Activated CD8-positive, alpha-beta T cell treated with anti-CD3 and anti-CD28 coated beads for 36 hours (primary cell): Measurements from ENCODE around the gene CCDC30. TPM values are rescaled to one million over a fixed set of nuclear protein-coding genes. Genes with fewer than 3 reads are reported as not detected.

ENCODE experiments used
- ATAC-seq: fragments of 200-7000 bp; cut with Tn5 transposase; one replicate; pipeline ENCODE4 v1.10.0; 2021; ENCODE audit warnings: mild to moderate bottlenecking, moderate library complexity
- CTCF ChIA-PET: fragments of 350-600 bp; sonication (Branson Sonifier 250); formaldehyde crosslinking; loops from one replicate; lab custom pipeline; 2021; ENCODE audit warnings: antibody characterized with exemption; lab: Charles Lee
- POLR2A ChIA-PET: fragments of 350-600 bp; sonication (Branson Sonifier 250); formaldehyde crosslinking; loops from one replicate; lab custom pipeline; 2021; ENCODE audit warnings: antibody characterized with exemption; lab: Charles Lee
- DNase-seq: peaks from one replicate; pipeline ENCODE4 v3.0.0-alpha.2; 2020
- H3K27ac Mint-ChIP-seq: one replicate; pipeline ENCODE4 v1.8.0; 2021; ENCODE audit warnings: mild to moderate bottlenecking, mixed read lengths
- H3K27me3 Mint-ChIP-seq: one replicate; pipeline ENCODE4 v1.8.0; 2021; ENCODE audit warnings: mixed read lengths
- H3K36me3 Mint-ChIP-seq: one replicate; pipeline ENCODE4 v1.8.0; 2021; ENCODE audit warnings: low read depth, mixed read lengths
- H3K4me1 Mint-ChIP-seq: one replicate; pipeline ENCODE4 v1.8.0; 2021; ENCODE audit warnings: low read depth, mixed read lengths
- H3K4me3 Mint-ChIP-seq: one replicate; pipeline ENCODE4 v1.8.0; 2021; ENCODE audit warnings: mild to moderate bottlenecking, moderate library complexity, mixed read lengths
- H3K9me3 Mint-ChIP-seq: one replicate; pipeline ENCODE4 v1.8.0; 2021; ENCODE audit warnings: mixed read lengths
- intact Hi-C: fragments of 100-400 bp; cut with micrococcal nuclease; formaldehyde crosslinking; loops from one replicate; pipeline ENCODE4 v1.10.0; 2022
- total RNA-seq, 2 experiments: library from RNA; stranded (reverse); gene quantifications; one replicate each; pipeline ENCODE4 v1.2.3, GENCODE V29; 2021
- TF ChIP-seq, protein P1 (sequence below): fragments of 200-600 bp; IDR thresholded peaks from one replicate; pipeline ENCODE4 v1.8.0; 2022; ENCODE audit warnings: antibody characterized with exemption, mild to moderate bottlenecking

CCDC30 gene
- total RNA-seq, 2 experiments from 2014 or later, result 0.60 to 3.0 TPM

DNA sequence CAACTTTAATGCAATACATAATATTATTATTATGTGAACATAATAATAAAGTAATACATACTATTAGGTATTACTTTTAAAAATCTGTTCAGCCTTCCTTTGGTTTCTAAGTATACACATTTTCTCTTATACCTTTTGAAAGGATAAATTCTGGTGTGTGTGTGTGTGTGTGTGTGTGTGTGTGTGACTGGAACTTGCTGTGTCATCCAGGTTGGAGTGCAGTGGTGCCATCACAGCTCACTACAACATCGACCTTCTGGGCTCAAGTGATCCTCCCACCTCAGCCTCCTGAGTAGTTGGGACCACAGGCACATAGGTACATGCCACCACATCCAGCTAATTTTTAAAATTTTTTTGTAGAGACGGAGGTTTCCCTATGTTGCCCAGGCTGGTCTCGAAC is 88.5 kb downstream of the CCDC30 start:
- H3K4me1 Mint-ChIP-seq, result no peaks in the 10 kb centered on the region
- DNase-seq, result no peak

GRCh38 chr1:42552636-42553035 is 89.5 kb downstream of the CCDC30 start:
- H3K27ac Mint-ChIP-seq, result no peak overlapping the region
- no peaks in the 10 kb centered on the region for H3K9me3 Mint-ChIP-seq
- no peaks in the 10 kb centered on the region for H3K27me3 Mint-ChIP-seq
- no peak for ATAC-seq
- ChIA-PET POLR2A (interaction anchor here (0.7 kb wide), 1 partner anchor 479 kb away, joined by 3 read pairs; no protein-coding TSS in a partner anchor), CTCF (interaction anchor here (0.6 kb wide), 1 partner anchor 59 kb away, joined by 3 read pairs; no protein-coding TSS in a partner anchor)
- DNase-seq, result no peak
- no peak overlapping the region for H3K4me3 Mint-ChIP-seq
- TF ChIP-seq, protein P1, sequence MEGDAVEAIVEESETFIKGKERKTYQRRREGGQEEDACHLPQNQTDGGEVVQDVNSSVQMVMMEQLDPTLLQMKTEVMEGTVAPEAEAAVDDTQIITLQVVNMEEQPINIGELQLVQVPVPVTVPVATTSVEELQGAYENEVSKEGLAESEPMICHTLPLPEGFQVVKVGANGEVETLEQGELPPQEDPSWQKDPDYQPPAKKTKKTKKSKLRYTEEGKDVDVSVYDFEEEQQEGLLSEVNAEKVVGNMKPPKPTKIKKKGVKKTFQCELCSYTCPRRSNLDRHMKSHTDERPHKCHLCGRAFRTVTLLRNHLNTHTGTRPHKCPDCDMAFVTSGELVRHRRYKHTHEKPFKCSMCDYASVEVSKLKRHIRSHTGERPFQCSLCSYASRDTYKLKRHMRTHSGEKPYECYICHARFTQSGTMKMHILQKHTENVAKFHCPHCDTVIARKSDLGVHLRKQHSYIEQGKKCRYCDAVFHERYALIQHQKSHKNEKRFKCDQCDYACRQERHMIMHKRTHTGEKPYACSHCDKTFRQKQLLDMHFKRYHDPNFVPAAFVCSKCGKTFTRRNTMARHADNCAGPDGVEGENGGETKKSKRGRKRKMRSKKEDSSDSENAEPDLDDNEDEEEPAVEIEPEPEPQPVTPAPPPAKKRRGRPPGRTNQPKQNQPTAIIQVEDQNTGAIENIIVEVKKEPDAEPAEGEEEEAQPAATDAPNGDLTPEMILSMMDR, result no peak
- H3K36me3 Mint-ChIP-seq, result no peaks in the 10 kb centered on the region
- no peaks in the 10 kb centered on the region for H3K4me1 Mint-ChIP-seq
- intact Hi-C loops, result no loop called here

More for the DNA sequence above, 88.5 kb downstream of the CCDC30 start:
- no peak for ATAC-seq
- Mint-ChIP-seq H3K27ac (no peak overlapping the region), H3K36me3 (no peaks in the 10 kb centered on the region), H3K27me3 (no peaks in the 10 kb centered on the region), H3K9me3 (no peaks in the 10 kb centered on the region), H3K4me3 (no peak overlapping the region)
- ChIA-PET POLR2A (no interaction called here), CTCF (no interaction called here)
- intact Hi-C loops, result no loop called here
- TF ChIP-seq, protein P1, result no peak

DNA sequence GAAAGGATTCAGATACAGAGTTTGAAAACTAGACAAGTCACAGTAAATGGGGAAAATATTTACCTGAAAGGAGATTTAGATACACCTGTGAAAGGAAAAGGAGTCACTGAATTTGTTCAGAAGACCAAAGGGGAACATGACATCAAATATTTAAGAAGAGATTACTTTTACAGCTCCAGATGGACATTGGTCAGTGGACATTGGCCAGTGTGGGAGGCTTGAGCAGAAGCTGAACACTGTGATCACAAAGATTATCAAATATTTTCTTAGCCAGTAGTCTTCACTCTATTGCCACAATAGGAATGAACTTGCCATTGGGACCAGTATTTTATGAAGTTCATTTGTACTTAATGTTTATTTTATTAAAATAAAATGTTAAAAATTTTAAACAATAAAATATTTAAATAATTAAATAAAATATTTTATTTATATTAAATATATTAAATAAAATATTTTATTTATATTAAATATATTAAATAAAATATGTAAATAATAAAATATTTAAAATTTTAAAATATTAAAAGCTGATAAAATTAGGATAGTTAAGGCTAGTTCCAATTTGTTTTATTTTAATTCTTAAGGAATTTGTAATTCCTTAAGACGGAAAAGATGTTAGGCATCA is 94.3 kb downstream of the CCDC30 start:
- Mint-ChIP-seq H3K36me3 (no peaks in the 10 kb centered on the region), H3K4me3 (no peak overlapping the region), H3K27me3 (no peaks in the 10 kb centered on the region), H3K27ac (no peak overlapping the region), H3K4me1 (no peaks in the 10 kb centered on the region), H3K9me3 (peaks cover 3% of the 10 kb centered on the region)
- DNase-seq (no peak), ATAC-seq (no peak)
- ChIA-PET POLR2A (no interaction called here), CTCF (no interaction called here)
- TF ChIP-seq, protein P1, result no peak
- intact Hi-C loops, result no loop called here

DNA sequence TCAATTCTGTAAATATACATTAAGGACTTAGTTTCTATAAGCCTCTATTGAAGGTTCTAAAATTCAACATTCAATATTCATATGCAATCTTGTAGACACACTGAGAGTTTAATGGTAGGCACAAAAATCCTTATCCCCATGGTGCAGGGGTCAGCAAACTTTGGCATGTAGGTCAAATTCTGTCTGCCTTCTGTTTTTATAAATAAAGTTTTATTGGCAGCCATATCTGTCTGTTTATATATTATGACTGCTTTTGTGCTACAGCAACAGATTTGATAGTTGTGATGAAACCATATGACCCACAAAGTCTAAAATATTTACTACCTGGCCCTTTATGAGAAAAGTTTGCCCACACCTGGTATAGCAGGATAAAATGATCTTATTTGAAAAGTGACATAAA is 104.0 kb downstream of the CCDC30 start:
- H3K4me1 Mint-ChIP-seq, result no peaks in the 10 kb centered on the region
- POLR2A ChIA-PET, result no interaction called here
- CTCF ChIA-PET, result no interaction called here
- no peaks in the 10 kb centered on the region for H3K27me3 Mint-ChIP-seq
- DNase-seq (no peak), ATAC-seq (no peak)
- no peaks in the 10 kb centered on the region for H3K9me3 Mint-ChIP-seq
- intact Hi-C loops, result no loop called here
- no peak overlapping the region for H3K27ac Mint-ChIP-seq
- H3K36me3 Mint-ChIP-seq, result no peaks in the 10 kb centered on the region
- H3K4me3 Mint-ChIP-seq, result no peak overlapping the region
- TF ChIP-seq, protein P1, result no peak

- Mint-ChIP-seq H3K36me3 (no peaks in the 10 kb centered on the region), H3K27ac (no peak overlapping the region), H3K9me3 (no peaks in the 10 kb centered on the region), H3K27me3 (no peaks in the 10 kb centered on the region), H3K4me3 (no peak overlapping the region), H3K4me1 (no peaks in the 10 kb centered on the region)
- ChIA-PET POLR2A (no interaction called here), CTCF (interaction anchor here (0.7 to 1.5 kb wide), 4 partner anchors 103 to 497 kb away, joined by 4 to 7 read pairs (median 4); no protein-coding TSS in a partner anchor)
- no peak for ATAC-seq
- no peak for DNase-seq
- TF ChIP-seq, protein P1, result no peak
- intact Hi-C loops, result loop anchor here (5.0 to 10.0 kb wide), 3 partner anchors 155 to 498 kb away; no protein-coding TSS in a partner anchor
These were observed 113.8 kb downstream of the CCDC30 start for GRCh38 chr1:42576935-42577334.
